ENCODE measurements around the gene OR6V1.
"Not testable (repeated sequence)": the region's sequence is repeated elsewhere in the genome, so short reads cannot be mapped to it uniquely, and the experiment has no call there.

The OR6V1 gene

GRCh38 chr7:143043391-143043790 is 8.8 kb upstream of the OR6V1 start:
- no peak for DNase-seq

- no peak for DNase-seq
Observed at GRCh38 chr7:143046426-143046851, 5.7 kb upstream of the OR6V1 start.

- no peak for DNase-seq
Observed at GRCh38 chr7:143047326-143047725, 4.8 kb upstream of the OR6V1 start.

GRCh38 chr7:143048827-143049226 is 3.3 kb upstream of the OR6V1 start:
- DNase-seq = no peak

GRCh38 chr7:143049362-143049761 is 2.8 kb upstream of the OR6V1 start:
- DNase-seq = no peak

GRCh38 chr7:143050931-143051330 is 1.2 kb upstream of the OR6V1 start:
- DNase-seq = no peak

- DNase-seq = no peak
Observed at GRCh38 chr7:143054621-143055020, 2.5 kb downstream of the OR6V1 start.

GRCh38 chr7:143055754-143056153 is 3.6 kb downstream of the OR6V1 start:
- DNase-seq = no peak

GRCh38 chr7:143063741-143064140 is 11.6 kb downstream of the OR6V1 start:
- no peak for DNase-seq

- DNase-seq = no peak
Observed at GRCh38 chr7:143068446-143068845, 16.3 kb downstream of the OR6V1 start.

GRCh38 chr7:143069912-143070500 is 17.9 kb downstream of the OR6V1 start:
- DNase-seq = no peak

GRCh38 chr7:143073556-143073955 is 21.4 kb downstream of the OR6V1 start:
- DNase-seq = no peak

- no peak for DNase-seq
Observed at GRCh38 chr7:143074141-143074540, 22.0 kb downstream of the OR6V1 start.

- no peak for DNase-seq
Observed at GRCh38 chr7:143085109-143085508, 33.0 kb downstream of the OR6V1 start.

GRCh38 chr7:143085610-143086009 is 33.5 kb downstream of the OR6V1 start:
- not testable (repeated sequence) for DNase-seq

- DNase-seq = not testable (repeated sequence)
Observed at GRCh38 chr7:143088549-143089231, 36.5 kb downstream of the OR6V1 start.

- no peak for DNase-seq
Observed at GRCh38 chr7:143096146-143096545, 44.0 kb downstream of the OR6V1 start.

- not testable (repeated sequence) for DNase-seq
Observed at GRCh38 chr7:143099579-143099978, 47.4 kb downstream of the OR6V1 start.

Measured in GF-D8 (cell line).